MM.1S (cell line): ENCODE data around the gene SCFD2.
"Not testable (repeated sequence)": the region's sequence is repeated elsewhere in the genome, so short reads cannot be mapped to it uniquely, and the experiment has no call there.

Experiments
- DNase-seq: peaks from one replicate; pipeline ENCODE4 v3.0.0-alpha.2; 2015
- H2AFZ ChIP-seq: fragments of 300-600 bp; sonication (generic); 2 replicates; pipeline ENCODE4 v1.6.0; 2016; ENCODE audit warnings: antibody characterized with exemption, low read length
- H3F3A ChIP-seq: fragments of 300-600 bp; sonication (generic); 2 replicates; pipeline ENCODE4 v1.6.1; 2016; ENCODE audit warnings: mild to moderate bottlenecking, antibody characterized with exemption, low read length, moderate library complexity, mixed read lengths; ENCODE audit not compliant: insufficient read depth
- H3K27ac ChIP-seq: fragments of 300-600 bp; sonication (generic); 2 replicates; pipeline ENCODE4 v1.5.1; 2016; ENCODE audit warnings: mild to moderate bottlenecking, low read length
- H3K27me3 ChIP-seq: fragments of 300-600 bp; sonication (generic); replicated peaks from 2 replicates; pipeline ENCODE4 v1.6.0; 2016; ENCODE audit warnings: low read length; ENCODE audit not compliant: insufficient read depth
- H3K36me3 ChIP-seq: fragments of 300-600 bp; sonication (generic); replicated peaks from 2 replicates; pipeline ENCODE4 v1.6.1; 2016; ENCODE audit warnings: mild to moderate bottlenecking, low read length, mixed read lengths; ENCODE audit not compliant: insufficient read depth
- H3K4me1 ChIP-seq: fragments of 300-600 bp; sonication (generic); 2 replicates; pipeline ENCODE4 v1.6.1; 2016; ENCODE audit warnings: low read length, mixed read lengths
- H3K4me2 ChIP-seq: fragments of 300-600 bp; sonication (generic); 2 replicates; pipeline ENCODE4 v1.6.0; 2016; ENCODE audit warnings: low read depth, low read length
- H3K4me3 ChIP-seq: fragments of 300-600 bp; sonication (generic); 2 replicates; pipeline ENCODE4 v1.5.1; 2016; ENCODE audit warnings: low read length, mixed read lengths
- H3K79me2 ChIP-seq: fragments of 300-600 bp; sonication (generic); 2 replicates; pipeline ENCODE4 v1.6.1; 2016; ENCODE audit warnings: mixed run types, low read length, mixed read lengths
- H3K9ac ChIP-seq: fragments of 300-600 bp; sonication (generic); 2 replicates; pipeline ENCODE4 v1.6.1; 2016; ENCODE audit warnings: low read length, mixed read lengths
- H3K9me2 ChIP-seq: fragments of 300-600 bp; sonication (generic); replicated peaks from 2 replicates; pipeline ENCODE4 v1.6.1; 2016; ENCODE audit warnings: mild to moderate bottlenecking, low read length, mixed read lengths; ENCODE audit not compliant: insufficient read depth
- H3K9me3 ChIP-seq: fragments of 300-600 bp; sonication (generic); replicated peaks from 2 replicates; pipeline ENCODE4 v1.6.1; 2016; ENCODE audit warnings: mild to moderate bottlenecking, low read length, mixed read lengths; ENCODE audit not compliant: insufficient read depth
- H4K20me1 ChIP-seq: fragments of 300-600 bp; sonication (generic); 2 replicates; pipeline ENCODE4 v1.6.1; 2016; ENCODE audit warnings: mild to moderate bottlenecking, low read length, moderate library complexity, mixed read lengths; ENCODE audit not compliant: insufficient read depth
- EZH2 ChIP-seq: fragments of 300-600 bp; sonication (generic); optimal IDR thresholded peaks from 2 replicates; pipeline ENCODE3; 2017; ENCODE audit warnings: low read depth, mild to moderate bottlenecking, antibody characterized with exemption, low read length, mixed read lengths
- EZH2phosphoT487 ChIP-seq: fragments of 300-600 bp; sonication (generic); IDR thresholded peaks from 2 replicates; pipeline ENCODE4 v1.6.1; 2018; ENCODE audit warnings: antibody characterized with exemption, low read length
- TF ChIP-seq, protein P1 (sequence below): fragments of 300-600 bp; sonication (generic); IDR thresholded peaks from 2 replicates; pipeline ENCODE4 v1.5.1; 2016; ENCODE audit warnings: antibody characterized with exemption, low read length, mixed read lengths

The SCFD2 gene

DNA sequence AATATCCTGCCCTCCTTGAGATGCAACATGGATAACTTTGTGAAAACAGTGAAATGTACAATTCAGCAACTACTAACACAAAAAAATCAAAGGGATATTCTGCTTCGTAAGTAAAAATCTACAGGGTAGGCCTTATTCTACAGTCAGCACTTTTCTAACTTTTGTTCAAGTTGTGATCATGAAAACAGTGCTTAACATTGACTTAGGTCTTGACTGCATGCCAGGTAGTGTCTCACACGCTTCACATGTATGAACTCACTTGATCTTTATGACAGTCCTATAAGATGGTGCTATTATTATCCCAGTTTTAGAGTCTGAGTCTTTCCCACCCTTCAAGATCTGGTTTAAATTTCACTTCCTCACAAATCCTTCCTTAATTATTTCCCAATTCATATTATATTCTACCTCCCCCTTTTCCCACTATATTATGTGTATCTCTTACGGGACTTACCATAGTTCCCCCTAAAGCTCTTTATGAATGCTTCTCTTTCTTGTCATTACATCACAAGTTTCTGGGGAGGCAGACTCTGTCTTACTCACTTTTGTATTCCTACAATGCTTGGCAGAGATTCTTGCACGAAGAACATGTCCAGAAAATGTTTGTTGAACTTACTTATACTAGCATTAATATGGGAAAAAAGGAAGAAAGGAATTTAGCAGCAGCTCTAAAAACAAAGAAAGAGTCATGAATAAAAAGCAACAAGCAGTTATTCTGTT is 179.8 kb downstream of the SCFD2 start:
- no peak for DNase-seq
- no peaks in the 10 kb centered on the region for H3K9me2 ChIP-seq
- no peak overlapping the region for H3K4me2 ChIP-seq
- H3K79me2 ChIP-seq = no peaks in the 10 kb centered on the region
- no peaks in the 10 kb centered on the region for H3K9me3 ChIP-seq
- no peaks in the 10 kb centered on the region for H3K27me3 ChIP-seq
- no peak overlapping the region for H3K27ac ChIP-seq
- TF ChIP-seq EZH2phosphoT487 = no peak
- no peak for TF ChIP-seq EZH2
- TF ChIP-seq, protein P1, sequence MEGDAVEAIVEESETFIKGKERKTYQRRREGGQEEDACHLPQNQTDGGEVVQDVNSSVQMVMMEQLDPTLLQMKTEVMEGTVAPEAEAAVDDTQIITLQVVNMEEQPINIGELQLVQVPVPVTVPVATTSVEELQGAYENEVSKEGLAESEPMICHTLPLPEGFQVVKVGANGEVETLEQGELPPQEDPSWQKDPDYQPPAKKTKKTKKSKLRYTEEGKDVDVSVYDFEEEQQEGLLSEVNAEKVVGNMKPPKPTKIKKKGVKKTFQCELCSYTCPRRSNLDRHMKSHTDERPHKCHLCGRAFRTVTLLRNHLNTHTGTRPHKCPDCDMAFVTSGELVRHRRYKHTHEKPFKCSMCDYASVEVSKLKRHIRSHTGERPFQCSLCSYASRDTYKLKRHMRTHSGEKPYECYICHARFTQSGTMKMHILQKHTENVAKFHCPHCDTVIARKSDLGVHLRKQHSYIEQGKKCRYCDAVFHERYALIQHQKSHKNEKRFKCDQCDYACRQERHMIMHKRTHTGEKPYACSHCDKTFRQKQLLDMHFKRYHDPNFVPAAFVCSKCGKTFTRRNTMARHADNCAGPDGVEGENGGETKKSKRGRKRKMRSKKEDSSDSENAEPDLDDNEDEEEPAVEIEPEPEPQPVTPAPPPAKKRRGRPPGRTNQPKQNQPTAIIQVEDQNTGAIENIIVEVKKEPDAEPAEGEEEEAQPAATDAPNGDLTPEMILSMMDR = no peak
- no peaks in the 10 kb centered on the region for H3F3A ChIP-seq
- H3K4me3 ChIP-seq = no peak overlapping the region
- no peaks in the 10 kb centered on the region for H4K20me1 ChIP-seq
- H2AFZ ChIP-seq = no peak overlapping the region
- H3K36me3 ChIP-seq = no peaks in the 10 kb centered on the region
- H3K9ac ChIP-seq = no peak overlapping the region
- H3K4me1 ChIP-seq = no peaks in the 10 kb centered on the region

DNA sequence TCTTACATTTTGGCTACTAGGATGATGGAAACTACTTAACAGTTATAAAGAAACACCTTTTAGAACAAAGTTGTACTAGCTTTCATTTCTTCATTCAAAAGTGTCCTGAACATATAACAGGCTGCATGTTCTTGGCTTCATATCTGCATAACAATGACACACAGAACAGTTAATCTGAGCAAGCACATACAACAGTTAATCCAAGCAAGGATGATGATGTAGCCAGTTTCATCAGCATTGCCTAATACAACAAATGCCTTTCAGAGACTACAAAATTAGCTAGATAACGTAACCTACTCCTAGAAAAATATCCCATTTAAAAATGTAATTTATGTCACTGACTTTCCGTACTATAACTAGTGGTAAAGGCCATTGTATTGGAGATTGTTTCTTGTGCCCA is 182.1 kb downstream of the SCFD2 start:
- H3K9ac ChIP-seq = no peak overlapping the region
- no peaks in the 10 kb centered on the region for H3K9me2 ChIP-seq
- H2AFZ ChIP-seq = no peak overlapping the region
- no peaks in the 10 kb centered on the region for H4K20me1 ChIP-seq
- no peaks in the 10 kb centered on the region for H3K27me3 ChIP-seq
- H3K36me3 ChIP-seq = no peaks in the 10 kb centered on the region
- DNase-seq = no peak
- TF ChIP-seq, protein P1 = no peak
- TF ChIP-seq EZH2 (no peak), EZH2phosphoT487 (no peak)
- no peaks in the 10 kb centered on the region for H3K4me1 ChIP-seq
- no peaks in the 10 kb centered on the region for H3K9me3 ChIP-seq
- no peaks in the 10 kb centered on the region for H3F3A ChIP-seq
- no peak overlapping the region for H3K27ac ChIP-seq
- no peaks in the 10 kb centered on the region for H3K79me2 ChIP-seq
- no peak overlapping the region for H3K4me3 ChIP-seq
- H3K4me2 ChIP-seq = no peak overlapping the region

DNA sequence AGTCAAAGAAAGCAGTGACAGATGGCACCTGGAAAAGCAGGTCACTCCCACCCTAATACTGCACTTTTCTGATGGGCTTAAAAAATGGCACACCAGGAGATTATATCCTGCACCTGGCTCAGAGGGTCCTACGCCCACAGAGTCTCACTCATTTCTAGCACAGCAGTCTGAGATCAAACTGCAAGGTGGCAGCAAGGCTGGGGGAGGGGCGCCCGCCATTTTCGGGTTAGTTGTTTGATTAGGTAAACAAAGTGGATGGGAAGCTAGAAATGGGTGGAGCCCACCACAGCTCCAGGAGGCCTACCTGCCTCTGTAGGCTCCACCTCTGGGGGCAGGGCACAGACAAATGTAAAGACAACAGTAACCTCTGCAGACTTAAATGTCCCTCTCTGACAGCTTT is 188.1 kb downstream of the SCFD2 start:
- H3K9ac ChIP-seq, H2AFZ ChIP-seq, H3K36me3 ChIP-seq, DNase-seq, H3K4me2 ChIP-seq, H3K4me3 ChIP-seq, H3K79me2 ChIP-seq, H3K9me2 ChIP-seq, H3K27ac ChIP-seq, H3K9me3 ChIP-seq: not testable (repeated sequence)
- Histone ChIP-seq H3K27me3 (peaks cover 24% of the 10 kb centered on the region), H4K20me1 (peaks cover 15% of the 10 kb centered on the region), H3F3A (peaks cover 19% of the 10 kb centered on the region), H3K4me1 (peaks cover 15% of the 10 kb centered on the region)

DNA sequence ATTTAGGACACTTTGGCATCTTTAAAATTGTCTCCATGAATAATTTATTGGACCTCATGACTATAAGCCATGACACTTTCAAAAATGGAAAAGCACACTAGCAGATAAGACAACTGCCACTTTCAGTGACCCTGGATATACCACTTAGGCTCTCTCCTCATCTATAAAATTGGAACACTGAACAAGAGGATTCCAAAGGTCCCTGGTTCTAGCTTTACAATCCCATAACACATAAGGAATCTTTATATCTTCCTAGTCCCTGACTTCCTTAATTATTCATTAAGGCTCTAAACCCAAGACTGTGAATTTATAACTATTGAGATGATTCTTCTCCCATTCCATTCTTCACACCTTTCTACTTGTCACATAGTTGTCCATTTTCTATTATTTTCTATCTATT is 190.2 kb downstream of the SCFD2 start:
- Histone ChIP-seq H3K4me3 (no peak overlapping the region), H3K9ac (no peak overlapping the region), H3K79me2 (no peaks in the 10 kb centered on the region), H3F3A (peaks cover 19% of the 10 kb centered on the region), H3K9me2 (no peaks in the 10 kb centered on the region), H2AFZ (no peak overlapping the region), H3K4me2 (no peak overlapping the region), H3K27ac (no peak overlapping the region), H3K36me3 (no peaks in the 10 kb centered on the region), H3K4me1 (peaks cover 15% of the 10 kb centered on the region), H3K27me3 (peaks cover 31% of the 10 kb centered on the region), H3K9me3 (no peaks in the 10 kb centered on the region), H4K20me1 (peaks cover 15% of the 10 kb centered on the region)
- TF ChIP-seq EZH2 = no peak
- TF ChIP-seq, protein P1 = no peak
- no peak for TF ChIP-seq EZH2phosphoT487
- DNase-seq = no peak
